ENCODE results near the gene SLC6A3. TPM values are rescaled to one million over a fixed set of nuclear protein-coding genes. Genes with fewer than 3 reads are reported as not detected.

The SLC6A3 gene
- total RNA-seq, 4 donors from 2014 or later: not detected

- in situ Hi-C loops (cut with MboI; ENCODE audit: low sequenced_read_pairs in 4 of 4) (no loop called here), intact Hi-C loops (cut with DNase I; ENCODE audit: low total_unique reads) (no loop called here)
- no peaks in the 10 kb centered on the region for H3K9me3 ChIP-seq
- H3K4me3 ChIP-seq: no peak overlapping the region
- DNase-seq: no peak
- ATAC-seq: no peak
- H3K27me3 ChIP-seq: peaks cover 9 to 36% (median 16%) of the 10 kb centered on the region in 3 donors
- TF ChIP-seq CTCF (IDR thresholded peaks at IDR 0.05 in 4 of 5, conservative IDR thresholded peaks at IDR 0.05 in 1 of 5): no peak
- no peak for TF ChIP-seq POLR2A (IDR thresholded peaks at IDR 0.05)
- H3K27ac ChIP-seq: no peak overlapping the region
- no peaks in the 10 kb centered on the region for H3K4me1 ChIP-seq
- no peaks in the 10 kb centered on the region for H3K36me3 ChIP-seq
These were observed 34.1 kb downstream of the SLC6A3 start for GRCh38 chr5:1411099-1411498.

GRCh38 chr5:1410156-1411014 lies 34.9 kb downstream of the SLC6A3 start:
- TF ChIP-seq POLR2A (IDR thresholded peaks at IDR 0.05) (no peak), CTCF (IDR thresholded peaks at IDR 0.05 in 4 of 5, conservative IDR thresholded peaks at IDR 0.05 in 1 of 5) (no peak)
- ATAC-seq (no peak), DNase-seq (no peak)
- H3K36me3 ChIP-seq: no peaks in the 10 kb centered on the region
- H3K27ac ChIP-seq: no peak overlapping the region
- in situ Hi-C loops (cut with MboI; ENCODE audit: low sequenced_read_pairs in 4 of 4): no loop called here
- intact Hi-C loops (cut with DNase I; ENCODE audit: low total_unique reads): no loop called here
- no peaks in the 10 kb centered on the region for H3K9me3 ChIP-seq
- no peaks in the 10 kb centered on the region for H3K4me1 ChIP-seq
- H3K4me3 ChIP-seq: no peak overlapping the region
- H3K27me3 ChIP-seq: peaks cover 9 to 38% (median 16%) of the 10 kb centered on the region in 3 donors

- H3K27ac ChIP-seq: no peak overlapping the region
- in situ Hi-C loops (cut with MboI; ENCODE audit: low sequenced_read_pairs in 4 of 4): no loop called here
- TF ChIP-seq CTCF (IDR thresholded peaks at IDR 0.05 in 4 of 5, conservative IDR thresholded peaks at IDR 0.05 in 1 of 5): no peak
- TF ChIP-seq POLR2A (IDR thresholded peaks at IDR 0.05): no peak
- no peak for DNase-seq
- no peaks in the 10 kb centered on the region for H3K9me3 ChIP-seq
- intact Hi-C loops (cut with DNase I; ENCODE audit: low total_unique reads): no loop called here
- H3K27me3 ChIP-seq: peaks cover 9 to 38% (median 16%) of the 10 kb centered on the region in 3 donors
- no peak overlapping the region for H3K4me3 ChIP-seq
- no peaks in the 10 kb centered on the region for H3K4me1 ChIP-seq
- ATAC-seq: no peak
- no peaks in the 10 kb centered on the region for H3K36me3 ChIP-seq
These were observed 35.7 kb downstream of the SLC6A3 start for GRCh38 chr5:1409381-1410110.

GRCh38 chr5:1406681-1407640 lies 38.3 kb downstream of the SLC6A3 start:
- Histone ChIP-seq H3K36me3 (no peaks in the 10 kb centered on the region), H3K4me3 (no peak overlapping the region), H3K9me3 (no peaks in the 10 kb centered on the region), H3K4me1 (no peaks in the 10 kb centered on the region), H3K27ac (no peak overlapping the region), H3K27me3 (peaks cover 5 to 21% (median 5%) of the 10 kb centered on the region in 3 donors)
- DNase-seq: no peak
- TF ChIP-seq POLR2A (IDR thresholded peaks at IDR 0.05): no peak
- TF ChIP-seq CTCF (IDR thresholded peaks at IDR 0.05 in 4 of 5, conservative IDR thresholded peaks at IDR 0.05 in 1 of 5): no peak
- intact Hi-C loops (cut with DNase I; ENCODE audit: low total_unique reads) (no loop called here), in situ Hi-C loops (cut with MboI; ENCODE audit: low sequenced_read_pairs in 4 of 4) (no loop called here)
- no peak for ATAC-seq
